ENCODE measurements around the gene EHMT2.
"Not testable (repeated sequence)": the region's sequence is repeated elsewhere in the genome, so short reads cannot be mapped to it uniquely, and the experiment has no call there.

EHMT2 gene

DNA sequence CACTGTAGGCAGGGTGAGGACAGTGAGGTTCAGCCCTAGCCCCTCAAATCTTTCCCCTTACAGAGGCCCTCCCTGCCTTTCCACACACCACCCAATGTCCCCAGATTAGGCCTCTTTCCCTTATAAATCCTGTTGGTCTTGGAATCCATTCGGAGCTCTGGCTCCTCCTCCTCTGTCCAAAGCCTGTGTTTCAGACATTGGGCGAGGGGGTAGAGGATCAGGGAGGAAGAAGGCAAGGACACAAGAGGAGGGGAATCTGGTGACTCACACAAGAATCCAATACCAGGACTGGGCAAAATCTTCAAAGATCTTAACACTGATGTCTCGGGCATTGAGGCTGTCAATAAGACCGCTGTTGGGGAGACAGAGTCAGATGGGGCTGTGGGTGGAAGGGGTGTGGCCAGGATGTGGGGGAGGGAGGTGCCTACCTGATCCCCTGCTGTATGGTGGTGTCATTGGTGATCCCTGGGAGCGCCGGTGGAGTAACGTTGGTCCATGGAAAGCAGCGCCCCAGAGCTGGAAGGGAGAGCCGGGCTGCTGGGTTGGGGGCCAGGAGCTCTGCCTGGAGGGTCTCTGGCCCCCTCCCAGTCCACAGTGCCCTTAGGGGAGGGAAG, 26.3 kb downstream of the EHMT2 start:
- DNase-seq: no peak

DNA sequence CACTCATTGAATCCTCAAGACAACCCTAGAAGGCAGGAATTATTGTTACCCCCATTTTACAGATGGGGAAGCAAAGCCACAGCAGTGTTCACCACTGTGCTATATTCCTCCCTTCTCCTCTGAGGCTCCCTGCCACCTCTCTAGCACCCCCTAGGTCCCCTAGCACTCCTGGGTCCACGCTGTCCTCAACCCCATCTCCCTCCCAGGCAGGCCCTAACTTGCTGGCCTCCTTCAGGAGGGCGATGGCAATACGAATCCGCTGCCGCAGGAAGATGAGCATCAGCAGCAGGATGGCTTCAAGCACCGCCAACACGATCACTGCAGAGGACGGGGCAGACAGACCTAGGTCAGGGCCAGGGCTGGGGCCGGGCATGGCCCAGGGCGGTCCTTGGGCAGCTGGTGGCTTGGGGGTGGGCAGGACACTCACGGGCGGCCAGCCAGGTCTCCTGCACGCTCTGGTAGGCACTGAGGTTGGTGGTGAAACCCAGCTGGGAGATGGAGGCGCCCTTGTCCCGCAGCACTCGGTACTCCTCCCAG, 27.0 kb downstream of the EHMT2 start:
- no peak for DNase-seq

DNA sequence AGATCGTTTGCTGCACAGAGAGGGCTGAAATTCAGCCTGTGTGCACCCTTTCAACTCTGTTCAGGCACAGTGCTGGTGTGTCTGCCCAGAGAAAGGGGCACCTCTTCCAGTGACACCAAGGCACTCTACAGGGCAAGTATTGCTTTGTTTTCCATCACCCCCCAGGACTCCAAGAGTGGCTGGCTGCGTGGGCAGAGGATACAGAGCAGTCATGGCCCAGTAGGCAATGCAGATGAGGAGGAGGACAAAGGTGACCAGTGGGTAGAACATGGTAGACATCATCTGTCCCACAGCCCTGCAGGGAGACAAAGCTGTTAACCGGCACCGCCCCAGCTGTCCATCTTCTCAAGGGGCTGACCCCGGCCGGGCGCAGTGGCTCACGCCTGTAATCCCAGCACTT, 28.2 kb downstream of the EHMT2 start:
- no peak for DNase-seq

DNA sequence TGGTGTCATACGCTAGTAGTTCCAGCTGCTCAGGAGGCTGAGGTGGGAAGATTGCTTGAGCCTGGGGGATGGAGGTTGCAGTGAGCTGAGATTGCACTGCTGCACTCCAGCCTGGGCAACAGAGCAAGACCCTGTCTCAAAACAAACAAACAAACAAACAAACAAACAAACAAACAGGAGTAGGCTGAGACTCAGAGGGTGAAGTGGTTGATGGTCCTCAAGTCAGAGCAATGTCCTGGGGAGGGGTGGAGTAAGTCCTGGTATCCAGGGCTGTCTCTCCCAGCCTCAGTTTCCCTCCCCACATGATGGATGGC, 28.9 kb downstream of the EHMT2 start:
- not testable (repeated sequence) for DNase-seq

DNA sequence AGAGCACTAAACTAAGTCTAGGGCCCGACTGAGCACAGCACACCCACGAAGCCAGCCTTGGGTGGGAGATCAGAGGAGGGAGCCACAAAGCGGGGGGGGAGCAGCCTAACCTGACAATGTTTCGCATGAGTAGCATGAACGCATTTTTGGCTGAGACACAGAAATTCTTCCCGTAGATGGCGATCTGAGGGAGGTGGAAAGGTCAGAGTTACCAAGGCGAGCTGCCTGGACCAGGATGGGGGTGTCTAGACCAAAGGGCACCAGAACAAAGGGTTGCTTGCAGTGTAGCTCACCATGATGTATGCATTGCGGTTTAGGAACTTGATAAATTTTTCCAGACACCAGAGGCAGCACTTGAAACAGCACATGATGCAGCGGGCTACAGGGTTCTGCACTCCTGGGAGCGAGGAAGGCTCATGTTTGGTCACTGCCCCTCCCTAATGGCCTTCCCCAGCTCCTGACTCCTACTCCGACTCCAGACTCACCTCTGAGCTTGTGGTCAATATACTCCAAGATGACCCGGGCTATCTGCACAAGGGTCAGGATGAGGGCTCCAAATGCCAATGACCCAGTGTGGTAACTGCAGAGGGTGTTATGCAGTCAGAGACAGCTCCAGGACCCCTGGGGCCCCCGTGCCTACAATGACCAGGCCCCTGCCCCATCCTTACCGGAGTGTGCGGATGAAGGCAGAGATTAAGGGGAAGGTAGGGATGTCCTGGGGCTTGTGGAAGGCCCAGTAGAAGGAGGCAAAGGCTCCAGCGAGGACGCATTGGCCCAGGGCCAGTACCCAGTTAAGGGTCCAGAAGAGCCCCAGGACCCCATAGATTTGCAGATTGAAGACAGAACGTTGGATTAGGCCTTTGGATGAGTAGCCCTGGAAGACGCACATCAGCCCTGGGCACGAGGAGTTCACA, 32.0 kb downstream of the EHMT2 start:
- DNase-seq: no peak

DNA sequence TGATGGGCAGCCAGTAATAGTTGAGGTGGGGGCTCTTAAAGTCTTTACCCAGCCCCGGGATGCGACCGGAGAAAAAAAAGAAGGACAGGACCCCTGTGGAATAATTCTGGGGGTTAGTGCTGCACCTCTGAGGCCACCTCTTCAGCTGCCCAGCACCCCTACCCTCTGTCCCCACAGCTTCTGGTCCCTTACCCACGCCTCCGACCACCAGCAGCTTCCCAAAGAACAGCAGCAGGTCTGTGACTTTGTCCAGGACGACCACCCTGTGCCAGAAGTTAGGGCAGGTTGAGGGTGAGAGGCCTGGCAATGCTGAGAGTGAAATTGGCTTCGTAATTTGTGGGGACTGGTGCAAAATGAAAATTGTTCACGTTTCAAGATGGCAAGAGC, 32.7 kb downstream of the EHMT2 start:
- no peak for DNase-seq

DNA sequence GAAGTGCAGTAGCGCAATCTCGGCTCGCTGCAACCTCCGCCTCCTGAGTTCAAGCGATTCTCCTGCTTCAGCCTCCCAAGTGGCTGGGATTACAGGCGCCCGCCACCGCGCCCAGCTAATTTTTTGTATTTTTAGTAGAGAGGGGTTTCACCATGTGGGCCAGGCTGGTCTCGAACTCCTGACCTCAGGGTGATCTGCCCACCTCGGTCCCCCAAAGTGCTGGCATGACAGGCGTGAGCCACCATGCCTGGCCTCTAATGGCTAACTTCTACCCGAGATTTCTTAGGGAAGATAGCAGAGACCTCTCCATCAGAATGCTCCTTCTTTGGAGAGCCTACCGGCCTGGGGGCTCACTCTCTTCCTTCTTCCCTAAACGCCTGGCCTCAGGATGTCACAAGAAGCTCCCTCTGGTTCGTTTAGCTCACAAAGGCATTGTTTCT, 33.4 kb downstream of the EHMT2 start:
- DNase-seq: not testable (repeated sequence)

DNA sequence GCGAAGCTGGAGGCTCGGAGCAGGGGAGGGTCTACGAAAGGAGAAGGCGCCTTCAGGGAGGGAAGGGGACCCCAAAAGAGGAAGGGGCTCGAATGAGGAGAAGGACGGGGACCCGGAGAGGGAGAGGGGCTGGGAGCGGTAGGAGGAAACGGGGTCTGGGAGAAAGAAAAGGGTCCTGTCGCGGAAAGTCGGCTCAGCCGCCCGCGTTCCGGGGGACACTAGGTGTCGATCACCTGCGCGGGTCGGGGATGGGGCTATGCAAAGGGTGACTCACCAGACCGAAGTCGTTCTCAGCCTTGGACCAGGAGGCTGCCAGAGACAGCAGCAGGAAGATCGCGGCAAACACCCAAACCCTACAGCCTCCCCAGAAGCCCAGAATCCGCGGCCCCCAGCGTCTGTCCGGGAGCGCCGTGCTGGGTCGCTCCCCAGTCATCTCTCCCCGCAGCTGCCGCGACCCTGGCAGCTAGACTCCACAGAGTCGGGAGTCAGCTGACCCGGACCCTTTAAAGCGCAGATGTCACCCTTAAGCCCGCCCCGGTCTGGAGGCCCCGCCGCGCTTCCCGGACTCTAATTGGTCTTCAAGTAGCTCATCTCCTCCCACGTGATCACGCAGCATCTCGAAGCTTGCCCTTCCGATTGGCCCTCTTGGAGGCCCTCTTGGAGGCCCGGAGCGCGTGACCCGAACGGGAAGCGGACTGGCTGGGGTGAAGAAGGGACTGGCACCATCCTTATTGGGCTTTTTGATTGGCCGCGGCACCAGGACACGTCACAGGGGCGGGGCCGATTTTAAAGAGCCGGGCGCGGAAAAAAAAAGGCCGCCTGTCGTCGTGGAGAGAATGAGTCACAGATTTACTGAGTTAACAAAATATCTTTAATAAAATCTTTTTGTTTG, 34.9 kb downstream of the EHMT2 start, which contains the start of gene NEU1:
Gene NEU1 (minus strand): TSS at position 478 of the 892 bp plus-strand sequence. CDS start 45 bp downstream, at position 433.
- peak; percentile 64 to 100 (median 100) for DNase-seq

DNA sequence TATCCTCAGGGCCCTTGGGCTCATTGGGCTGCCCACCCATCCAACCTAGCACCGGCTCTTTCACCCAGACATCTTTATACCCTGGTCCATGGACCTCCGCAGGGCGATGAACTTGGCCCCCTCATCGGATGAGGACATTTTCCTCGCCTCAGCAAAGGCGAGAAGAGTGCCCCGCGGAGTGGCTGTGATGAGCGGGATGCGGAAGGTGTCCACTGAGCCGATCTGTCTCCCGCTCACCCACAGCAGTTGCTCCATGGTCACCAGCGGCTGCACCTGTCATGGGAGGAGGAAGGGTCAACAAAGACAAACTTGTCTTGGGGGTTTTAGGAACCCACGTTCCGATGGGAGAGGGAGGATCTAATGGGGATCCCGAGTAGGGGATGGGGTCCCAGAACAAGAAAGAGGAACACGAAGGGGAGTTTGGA, 35.6 kb downstream of the EHMT2 start:
- DNase-seq: peak in 1 of 56 donors; percentile 3

DNA sequence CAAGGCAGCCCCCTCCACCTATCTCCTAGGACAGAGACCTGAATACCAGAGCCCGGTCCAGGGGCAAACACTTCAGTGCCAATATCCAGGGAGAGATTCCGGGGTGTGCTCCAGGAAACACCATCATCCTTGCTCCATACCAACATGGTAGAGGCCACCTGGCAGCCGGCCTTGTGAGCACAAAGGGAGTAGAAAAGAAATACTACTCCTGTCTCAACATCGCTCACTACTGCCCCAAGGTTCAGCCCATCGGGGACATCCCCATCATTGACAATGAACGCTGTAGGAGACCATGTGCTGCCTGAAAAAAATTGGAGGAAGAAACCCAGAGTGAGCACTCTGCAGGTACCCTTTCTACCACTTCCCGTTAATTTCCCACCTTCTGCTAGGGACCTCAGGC, 36.3 kb downstream of the EHMT2 start:
- DNase-seq: no peak

DNA sequence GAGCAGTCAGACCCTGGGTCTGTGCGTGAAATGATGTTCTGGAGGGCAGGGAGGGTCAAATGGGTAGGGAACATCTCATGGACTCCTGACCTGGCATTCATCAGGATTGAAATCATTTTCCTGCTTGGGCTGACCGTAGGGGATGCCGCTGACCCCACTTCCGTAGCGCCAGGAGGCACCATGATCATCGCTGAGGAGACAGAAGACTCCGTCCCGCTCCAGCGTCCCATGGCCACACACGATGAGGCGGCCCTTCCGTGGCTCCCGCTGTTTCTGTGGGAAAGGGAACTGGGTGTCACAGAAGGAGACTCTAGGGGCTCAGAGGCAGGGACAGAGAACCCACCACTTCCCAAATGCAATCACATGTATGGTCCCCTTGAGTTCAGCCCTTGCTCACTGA, 37.1 kb downstream of the EHMT2 start:
- no peak for DNase-seq

DNA sequence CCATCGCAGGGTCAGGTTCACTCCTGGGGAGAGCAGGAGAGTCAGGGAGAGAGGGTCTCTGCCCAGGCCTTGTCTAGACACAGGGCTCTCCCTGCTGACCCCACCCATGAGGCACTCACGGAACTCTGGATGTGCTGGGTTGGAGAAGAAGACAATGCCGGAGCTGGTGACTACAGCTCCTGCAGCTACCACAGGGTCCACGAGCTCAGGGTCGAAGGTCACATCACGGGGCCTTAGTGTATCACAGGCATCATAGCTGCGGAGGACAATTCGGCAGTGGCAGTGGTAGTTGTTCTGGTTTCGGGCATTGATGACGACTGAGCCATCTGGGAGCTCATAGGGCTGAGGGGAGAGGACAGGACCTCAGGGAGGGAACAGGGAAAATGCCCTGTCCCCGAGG, 37.6 kb downstream of the EHMT2 start:
- DNase-seq: no peak

DNA sequence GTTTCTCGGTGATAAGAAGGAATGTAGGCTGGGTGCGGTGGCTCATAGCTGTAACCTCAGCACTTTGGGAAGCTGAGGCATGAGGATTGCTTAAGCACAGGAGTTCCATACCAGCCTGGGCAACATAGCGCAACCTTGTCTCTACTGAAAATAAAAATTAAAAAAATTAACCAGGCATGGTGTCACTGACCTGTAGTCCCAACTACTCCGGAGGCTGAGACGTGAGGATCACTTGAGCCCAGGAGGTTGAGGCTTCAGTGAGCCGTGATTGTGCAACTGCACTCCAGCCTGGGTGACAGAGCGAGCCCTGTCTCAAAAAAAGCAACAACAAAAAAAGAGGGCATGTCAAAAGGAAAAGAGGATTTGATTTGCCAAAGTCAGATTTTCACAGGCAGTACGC, 38.8 kb downstream of the EHMT2 start:
- DNase-seq: no peak

DNA sequence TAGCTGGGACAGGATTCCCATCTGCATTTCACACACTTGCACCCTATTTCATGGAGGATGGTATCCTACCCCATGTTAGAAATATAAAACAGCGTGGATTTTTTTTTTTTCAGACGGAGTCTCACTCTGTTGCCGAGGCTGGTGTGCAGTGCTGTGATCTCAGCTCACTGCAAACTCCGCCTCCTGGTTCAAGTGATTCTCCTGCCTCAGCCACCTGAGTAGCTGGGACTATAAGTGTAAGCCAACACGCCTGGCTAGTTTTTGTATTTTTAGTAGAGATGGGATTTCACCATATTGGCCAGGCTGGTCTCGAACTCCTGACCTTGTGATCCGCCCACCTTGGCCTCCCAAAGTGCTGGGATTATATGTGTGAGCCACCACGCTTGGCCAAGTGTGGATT, 39.7 kb downstream of the EHMT2 start:
- DNase-seq: not testable (repeated sequence)

DNA sequence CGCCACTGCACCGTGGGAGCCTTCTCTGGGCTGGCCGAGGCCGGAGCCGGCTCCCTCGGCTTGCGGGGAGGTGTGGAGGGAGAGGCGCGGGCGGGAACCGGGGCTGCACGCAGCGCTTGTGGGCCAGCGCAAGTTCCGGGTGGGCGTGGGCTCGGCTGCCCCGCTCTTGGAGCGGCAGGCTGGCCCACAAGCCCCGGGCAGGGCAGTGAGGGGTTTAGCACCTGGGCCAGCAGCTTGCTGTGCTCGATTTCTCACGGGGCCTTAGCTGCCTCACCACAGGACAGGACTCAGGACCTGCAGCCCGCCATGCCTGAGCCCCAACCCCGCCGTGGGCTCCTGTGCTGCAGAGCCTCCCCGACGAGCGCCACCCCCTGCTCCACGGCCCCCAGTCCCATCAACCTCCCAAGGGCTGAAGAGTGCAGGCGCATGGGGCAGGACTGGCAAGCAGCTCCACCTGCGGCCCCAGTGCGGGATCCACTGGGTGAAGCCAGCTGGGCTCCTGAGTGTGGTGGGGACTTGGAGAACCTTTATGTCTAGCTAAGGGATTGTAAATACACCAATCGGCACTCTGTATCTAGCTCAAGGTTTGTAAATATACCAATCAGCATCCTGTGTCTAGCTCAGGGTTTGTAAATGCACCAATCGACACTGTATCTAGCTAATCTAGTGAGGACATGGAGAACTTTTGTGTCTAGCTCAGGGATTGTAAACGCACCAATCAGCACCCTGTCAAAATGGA, 45.3 kb downstream of the EHMT2 start:
- DNase-seq: not testable (repeated sequence)

DNA sequence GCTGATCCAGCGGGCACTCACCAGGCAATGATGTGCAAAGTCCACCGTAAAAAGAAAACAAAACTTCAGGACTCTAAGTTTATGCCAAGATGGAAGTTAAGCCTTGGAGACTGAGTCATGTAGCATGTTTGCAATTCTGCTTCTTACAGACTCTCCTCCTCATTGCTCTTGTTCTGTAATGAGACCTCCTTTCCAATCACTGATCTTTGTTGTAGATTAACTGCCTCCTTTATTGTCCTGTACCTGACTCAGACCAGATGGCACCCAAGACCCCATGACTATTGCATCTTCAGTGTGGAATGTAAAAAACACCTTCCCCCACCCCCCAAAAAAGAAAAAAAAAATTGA, 46.0 kb downstream of the EHMT2 start:
- DNase-seq: no peak

DNA sequence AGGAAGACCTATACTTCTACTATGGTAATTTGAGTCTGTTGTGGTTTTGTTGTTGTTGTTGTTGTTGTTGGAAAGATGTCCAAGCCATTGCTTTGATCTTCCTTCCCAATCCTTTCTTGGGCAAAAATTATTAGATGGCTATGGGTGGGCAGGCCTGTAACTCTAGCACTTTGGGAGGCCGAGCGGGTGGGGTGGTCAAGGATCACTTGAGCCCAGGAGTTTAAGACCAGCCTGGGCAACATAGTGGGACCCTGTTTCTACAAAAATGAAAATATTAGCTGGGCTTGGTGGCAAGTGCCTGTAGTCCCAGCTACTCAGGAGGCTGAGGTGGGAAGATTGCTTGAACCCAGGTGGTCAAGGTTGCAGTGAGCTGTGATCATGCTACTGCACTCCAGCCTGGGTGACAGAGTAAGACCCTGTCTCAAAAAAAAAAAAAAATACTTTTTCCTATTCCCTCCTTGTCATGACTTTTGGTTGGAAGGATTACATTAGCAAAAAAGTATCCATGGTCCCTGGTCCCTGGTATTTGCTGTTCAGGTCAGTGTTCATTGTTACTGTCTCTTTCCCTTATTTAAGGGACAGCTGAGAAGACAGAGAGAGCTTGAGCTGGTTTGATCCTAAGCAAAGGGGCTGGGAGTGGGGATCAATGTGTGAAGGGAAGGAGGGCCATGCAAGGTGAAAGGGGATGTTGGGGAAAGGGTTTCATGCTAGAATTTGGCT, 46.6 kb downstream of the EHMT2 start:
- no peak for DNase-seq

DNA sequence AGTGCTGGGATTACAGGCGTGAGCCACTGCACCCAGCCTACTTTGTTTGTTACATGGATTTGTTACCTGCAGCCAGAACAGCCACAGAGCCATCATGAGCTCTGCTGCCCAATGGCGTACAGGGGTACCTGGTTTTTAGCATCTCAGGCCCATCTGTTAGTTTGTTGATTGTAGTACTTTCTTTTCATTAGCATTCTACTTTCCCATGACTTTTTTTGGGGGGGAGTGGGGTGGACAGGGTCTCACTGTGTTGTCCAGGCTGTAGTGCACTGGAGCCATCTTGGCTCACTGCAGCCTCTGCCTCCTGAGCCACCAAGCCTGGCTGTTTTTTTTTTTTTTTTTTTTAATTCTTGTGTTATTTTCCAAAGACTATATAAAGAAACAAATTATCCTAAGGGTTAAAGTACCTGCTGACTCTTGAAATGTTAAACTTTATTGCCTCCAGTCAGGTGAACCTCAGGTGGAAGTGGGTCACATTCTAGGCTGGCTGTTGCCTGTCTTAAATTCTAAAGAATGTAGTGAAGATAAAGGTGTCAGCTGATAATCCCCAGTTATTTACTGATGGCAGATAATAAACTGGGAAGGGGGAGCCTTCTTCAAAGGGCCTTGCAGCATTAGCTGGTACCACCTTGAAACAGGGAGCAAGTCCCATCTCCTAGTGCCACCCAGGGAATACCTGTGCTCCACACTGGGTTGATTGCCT, 50.1 kb downstream of the EHMT2 start:
- no peak for DNase-seq

DNA sequence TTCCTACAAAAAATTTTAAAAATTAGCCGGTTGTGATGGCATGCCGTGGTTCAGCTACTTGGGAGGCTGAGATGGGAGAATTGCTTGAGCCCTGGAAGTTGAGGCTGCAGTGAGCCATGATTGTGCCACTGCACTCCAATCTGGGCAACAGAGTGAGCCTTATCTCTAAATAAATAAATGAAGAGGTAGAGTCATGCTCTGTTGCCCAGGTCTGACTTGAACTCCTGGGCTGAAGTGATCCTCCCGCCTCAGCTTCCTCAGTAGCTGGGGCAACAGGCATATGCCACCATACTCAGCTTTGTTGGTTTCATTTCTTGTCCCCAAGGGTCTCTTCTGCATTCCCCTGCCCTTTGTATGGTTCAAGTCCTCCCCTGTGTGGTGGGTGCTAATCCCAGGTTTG, 53.0 kb downstream of the EHMT2 start:
- no peak for DNase-seq

DNA sequence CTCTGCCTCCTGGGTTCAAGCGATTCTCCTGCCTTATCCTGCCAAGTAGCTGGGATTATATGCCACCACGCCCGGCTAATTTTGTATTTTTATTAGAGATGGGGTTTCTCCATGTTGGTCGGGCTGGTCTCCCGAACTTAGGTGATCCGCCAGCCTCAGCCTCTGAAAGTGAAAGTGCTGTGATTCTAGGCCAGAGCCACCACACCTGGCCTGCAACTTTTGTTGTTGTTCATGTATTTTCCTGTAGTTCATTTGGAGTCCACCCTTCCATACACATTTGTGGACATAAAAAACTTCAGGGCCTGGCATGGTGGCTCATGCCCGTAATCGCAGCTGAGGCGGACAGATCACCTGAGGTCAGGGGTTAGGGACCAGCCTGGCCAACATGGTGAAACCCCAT, 55.4 kb downstream of the EHMT2 start:
- no peak for DNase-seq

Measured in amygdala (tissue), 56 donors.